Smooth muscle cell (in vitro differentiated cells): ENCODE results near the gene S100A1. TPM values are rescaled to one million over a fixed set of nuclear protein-coding genes. Genes with fewer than 3 reads are reported as not detected.

Experiments used
- DNase-seq: peaks from one replicate; lab custom pipeline; 2025; ENCODE audit not compliant: unreplicated experiment; lab: John Stamatoyannopoulos, UW
- H2AFZ ChIP-seq: fragments of 200-600 bp; sonication (generic); 2 replicates; pipeline ENCODE4 v1.6.0; 2016; ENCODE audit warnings: antibody characterized with exemption, low read depth, mild to moderate bottlenecking
- H3F3A ChIP-seq: fragments of 200-600 bp; sonication (generic); 2 replicates; pipeline ENCODE4 v1.6.0; 2017; ENCODE audit warnings: antibody characterized with exemption, low read depth
- H3K27ac ChIP-seq: fragments of 200-600 bp; sonication (generic); 2 replicates; pipeline ENCODE4 v1.5.1; 2016; ENCODE audit warnings: low read depth, mild to moderate bottlenecking
- H3K27me3 ChIP-seq: fragments of 200-600 bp; sonication (generic); 2 replicates; pipeline ENCODE4 v1.6.1; 2016; ENCODE audit warnings: low read depth, mild to moderate bottlenecking
- H3K36me3 ChIP-seq: fragments of 200-600 bp; sonication (generic); 2 replicates; pipeline ENCODE4 v1.5.1; 2016; ENCODE audit warnings: low read depth
- H3K4me1 ChIP-seq: fragments of 200-600 bp; sonication (generic); 2 replicates; pipeline ENCODE4 v1.5.1; 2016; ENCODE audit warnings: low read depth
- H3K4me2 ChIP-seq: fragments of 200-600 bp; sonication (generic); 2 replicates; pipeline ENCODE4 v1.6.0; 2016; ENCODE audit warnings: mild to moderate bottlenecking
- H3K4me3 ChIP-seq: fragments of 200-600 bp; sonication (generic); 2 replicates; pipeline ENCODE4 v1.5.1; 2016; ENCODE audit warnings: mild to moderate bottlenecking
- H3K79me2 ChIP-seq: fragments of 200-600 bp; sonication (generic); 2 replicates; pipeline ENCODE4 v1.6.0; 2016; ENCODE audit warnings: low read depth, mild to moderate bottlenecking
- H3K9ac ChIP-seq: fragments of 200-600 bp; sonication (generic); 2 replicates; pipeline ENCODE4 v1.6.0; 2016; ENCODE audit warnings: low read depth
- H3K9me3 ChIP-seq: fragments of 200-600 bp; sonication (generic); replicated peaks from 2 replicates; pipeline ENCODE4 v1.5.1; 2016; ENCODE audit warnings: low read depth
- H4K20me1 ChIP-seq: fragments of 200-600 bp; sonication (generic); 2 replicates; pipeline ENCODE4 v1.6.0; 2016; ENCODE audit warnings: low read depth
- CTCF ChIP-seq: fragments of 200-600 bp; sonication (generic); IDR thresholded peaks from 2 replicates; pipeline ENCODE4 v1.5.1; 2017; ENCODE audit warnings: borderline replicate concordance, mild to moderate bottlenecking, antibody characterized with exemption; ENCODE audit not compliant: insufficient read depth, poor library complexity, severe bottlenecking
- WGBS: methylation state at CpG from one replicate; pipeline ENCODE4 v1.1.7; 2016; ENCODE audit warnings: low lambda C conversion rate; 5-methylcytosine and 5-hydroxymethylcytosine counted together
- polyA plus RNA-seq: library from polyadenylated mRNA; unstranded; fragments of >200 nt; fragmentation: Nextera tagmentation; extraction: Ambion mirVana; gene quantifications from 2 replicates; pipeline ENCODE4 v1.2.1, GENCODE V29; 2016
- total RNA-seq: library from RNA; depleted of rRNA; stranded (reverse); fragments of >200 nt; gene quantifications from 2 replicates; pipeline ENCODE4 v1.2.3, GENCODE V29; 2014

S100A1 gene
- total and polyA plus RNA-seq, 2 experiments from 2014 or later: 1.0 to 8.3 TPM

GRCh38 chr1:153629343-153629665 is 1.1 kb downstream of the S100A1 start:
- Histone ChIP-seq H3K9ac (no peak overlapping the region), H3K79me2 (peaks cover 8% of the 10 kb centered on the region), H3K4me1 (peaks cover 17% of the 10 kb centered on the region), H3F3A (no peaks in the 10 kb centered on the region), H2AFZ (no peak overlapping the region), H4K20me1 (no peaks in the 10 kb centered on the region), H3K9me3 (no peaks in the 10 kb centered on the region), H3K27me3 (no peaks in the 10 kb centered on the region), H3K4me2 (peak overlapping the region; percentile 13), H3K36me3 (no peaks in the 10 kb centered on the region), H3K27ac (peak overlapping the region; percentile 24), H3K4me3 (no peak overlapping the region)
- WGBS: 96% methylated on average over 5 of the region's 5 CpGs
- TF ChIP-seq CTCF: no peak
- DNase-seq: no peak

DNA sequence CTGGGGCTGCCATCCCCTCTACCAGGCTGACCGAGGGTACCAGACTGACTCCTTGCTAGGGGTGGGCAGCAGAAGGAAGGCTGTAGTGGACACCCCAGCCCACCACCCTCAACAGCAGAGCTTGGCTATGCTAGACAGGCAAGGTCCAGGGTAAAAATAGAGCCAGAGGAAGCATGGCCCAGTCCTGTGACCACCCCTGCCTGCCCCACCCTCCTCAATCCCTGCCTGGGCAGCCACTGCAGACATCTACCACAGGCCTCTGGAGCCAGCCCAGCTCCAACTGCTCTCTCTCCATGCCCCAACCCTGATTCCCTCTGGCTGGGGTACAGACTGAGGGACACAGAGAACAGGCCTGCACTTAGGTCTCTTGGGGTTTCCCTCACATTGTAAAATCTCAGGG is 1.7 kb downstream of the S100A1 start:
- no peak overlapping the region for H2AFZ ChIP-seq
- H3K79me2 ChIP-seq: peaks cover 15% of the 10 kb centered on the region
- H3F3A ChIP-seq: no peaks in the 10 kb centered on the region
- H3K36me3 ChIP-seq: no peaks in the 10 kb centered on the region
- H3K9me3 ChIP-seq: no peaks in the 10 kb centered on the region
- H3K4me1 ChIP-seq: peaks cover 18% of the 10 kb centered on the region
- TF ChIP-seq CTCF: no peak
- H3K27ac ChIP-seq: peak overlapping the region; percentile 24
- no peak overlapping the region for H3K9ac ChIP-seq
- H4K20me1 ChIP-seq: peaks cover 7% of the 10 kb centered on the region
- DNase-seq: no peak
- H3K27me3 ChIP-seq: no peaks in the 10 kb centered on the region
- 50% methylated on average over 1 of the region's 1 CpG for WGBS
- H3K4me2 ChIP-seq: peak overlapping the region; percentile 13
- no peak overlapping the region for H3K4me3 ChIP-seq

GRCh38 chr1:153630384-153630783 is 2.1 kb downstream of the S100A1 start:
- Histone ChIP-seq H3K36me3 (no peaks in the 10 kb centered on the region), H3K27ac (no peak overlapping the region), H3K79me2 (peaks cover 19% of the 10 kb centered on the region), H3K4me2 (no peak overlapping the region), H3K9me3 (no peaks in the 10 kb centered on the region), H2AFZ (no peak overlapping the region), H3K4me1 (peaks cover 23% of the 10 kb centered on the region), H3K27me3 (no peaks in the 10 kb centered on the region), H4K20me1 (peaks cover 11% of the 10 kb centered on the region), H3K9ac (no peak overlapping the region), H3F3A (no peaks in the 10 kb centered on the region), H3K4me3 (no peak overlapping the region)
- 95% methylated on average over 7 of the region's 7 CpGs for WGBS
- no peak for TF ChIP-seq CTCF
- DNase-seq: no peak
